WTC11 (cell line): ENCODE data around the gene RS1.

Experiments
- ATF2 ChIP-seq: sonication (generic); formaldehyde crosslinking; IDR thresholded peaks from 2 replicates; pipeline ENCODE4 v1.8.1; 2022; ENCODE audit warnings: low read depth, missing genetic modification reagents, borderline replicate concordance
- ZNF423 ChIP-seq: fragments of 250-450 bp; sonication (Bioruptor Pico); IDR thresholded peaks from 2 replicates; pipeline ENCODE4 v2.1.2; 2022; ENCODE audit warnings: mild to moderate bottlenecking, moderate library complexity

GRCh38 chrX:18702362-18703195 lies 30.7 kb upstream of the RS1 start:
- TF ChIP-seq ATF2 (CRISPR knock-in tag): no peak
- no peak for TF ChIP-seq ZNF423 (CRISPR knock-in tag)
